IMR-90 (cell line): ENCODE measurements around the gene TK1. TPM values are rescaled to one million over a fixed set of nuclear protein-coding genes. Genes with fewer than 3 reads are reported as not detected.

Experiments used
- ATAC-seq: fragments of 200-7000 bp; cut with Tn5 transposase; 2 replicates; pipeline ENCODE4 v1.9.1; 2020; ENCODE audit warnings: low read depth, mild to moderate bottlenecking, moderate library complexity
- BruUV-seq: library from RNA; stranded (reverse); fragments of 400-500 nt; replicated peaks from 2 replicates; lab custom pipeline; 2021; lab: Mats Ljungman, UMichigan
- CTCF ChIA-PET: fragments of 300-600 bp; formaldehyde crosslinking; extraction: SDS; loops from one replicate; lab custom pipeline; 2021; ENCODE audit warnings: antibody characterized with exemption; lab: Yijun Ruan, JAX
- POLR2A ChIA-PET: fragments of 300-600 bp; sonication (Branson Sonifier 250); formaldehyde crosslinking; loops from one replicate; lab custom pipeline; 2022; ENCODE audit warnings: antibody characterized with exemption; ENCODE audit not compliant: unreplicated experiment; lab: Charles Lee
- DNase-seq: peaks from one replicate; pipeline ENCODE4 v3.0.0; 2013
- H2AFZ ChIP-seq: replicated peaks from 2 replicates; pipeline ENCODE3; 2013; ENCODE audit warnings: low read length, mild to moderate bottlenecking; ENCODE audit not compliant: poor library complexity
- H2AK5ac ChIP-seq: 2 replicates; pipeline ENCODE4 v1.6.1; 2013; ENCODE audit warnings: low read depth, low read length, inconsistent platforms
- H2AK9ac ChIP-seq: replicated peaks from 2 replicates; pipeline ENCODE3; 2013; ENCODE audit warnings: mild to moderate bottlenecking, low read depth, low read length, moderate library complexity; ENCODE audit not compliant: poor library complexity
- H2BK120ac ChIP-seq: 2 replicates; pipeline ENCODE4 v1.6.1; 2013; ENCODE audit warnings: low read depth, low read length, inconsistent platforms
- H2BK15ac ChIP-seq: 3 replicates; pipeline ENCODE4 v1.6.1; 2013; ENCODE audit warnings: low read depth, low read length, inconsistent platforms
- H2BK20ac ChIP-seq: 2 replicates; pipeline ENCODE4 v1.6.1; 2013; ENCODE audit warnings: low read depth, mild to moderate bottlenecking, inconsistent platforms, low read length, moderate library complexity
- H2BK5ac ChIP-seq: 2 replicates; pipeline ENCODE4 v1.6.1; 2013; ENCODE audit warnings: mild to moderate bottlenecking, low read depth, low read length, inconsistent platforms; ENCODE audit not compliant: poor library complexity, severe bottlenecking
- H3K14ac ChIP-seq: replicated peaks from 2 replicates; pipeline ENCODE4 v1.6.1; 2013; ENCODE audit warnings: low read depth, low read length, inconsistent platforms
- H3K18ac ChIP-seq: 2 replicates; pipeline ENCODE4 v1.6.1; 2013; ENCODE audit warnings: low read depth, low read length, control low read depth
- H3K23ac ChIP-seq: 2 replicates; pipeline ENCODE4 v1.6.1; 2013; ENCODE audit warnings: low read depth, low read length, inconsistent platforms
- H3K27ac ChIP-seq: 2 replicates; pipeline ENCODE4 v1.5.1; 2013; ENCODE audit warnings: mild to moderate bottlenecking, control low read depth, low read length; ENCODE audit not compliant: insufficient read depth
- H3K27me3 ChIP-seq: 2 replicates; pipeline ENCODE4 v1.6.1; 2013; ENCODE audit warnings: low read length; ENCODE audit not compliant: control insufficient read depth, insufficient read depth
- H3K36me3 ChIP-seq: 2 replicates; pipeline ENCODE4 v1.6.1; 2013; ENCODE audit warnings: low read length, mixed read lengths; ENCODE audit not compliant: control insufficient read depth, insufficient read depth
- H3K4ac ChIP-seq: 2 replicates; pipeline ENCODE4 v1.6.1; 2013; ENCODE audit warnings: low read depth, low read length, inconsistent platforms
- H3K4me1 ChIP-seq: 2 replicates; pipeline ENCODE4 v1.6.1; 2013; ENCODE audit warnings: low read length, mixed read lengths; ENCODE audit not compliant: control insufficient read depth, insufficient read depth
- H3K4me2 ChIP-seq: 2 replicates; pipeline ENCODE4 v1.6.1; 2013; ENCODE audit warnings: low read depth, mild to moderate bottlenecking, control low read depth, low read length, moderate library complexity
- H3K4me3 ChIP-seq: 2 replicates; pipeline ENCODE4 v1.5.1; 2013; ENCODE audit warnings: low read depth, mild to moderate bottlenecking, control low read depth, low read length, moderate library complexity; ENCODE audit not compliant: insufficient read depth
- H3K56ac ChIP-seq: 2 replicates; pipeline ENCODE4 v1.6.1; 2013; ENCODE audit warnings: low read length, inconsistent platforms; ENCODE audit not compliant: insufficient read depth; ENCODE audit errors: extremely low read depth
- H3K79me1 ChIP-seq, 2 experiments: 2 replicates each; pipeline ENCODE4 v1.6.1; 2013; ENCODE audit warnings: low read length in 2 of 2, inconsistent platforms in 1 of 2, low read depth in 1 of 2
- H3K9ac ChIP-seq: 2 replicates; pipeline ENCODE4 v1.6.1; 2013; ENCODE audit warnings: low read depth, low read length, control low read depth
- H3K9me1 ChIP-seq: 2 replicates; pipeline ENCODE4 v1.6.1; 2013; ENCODE audit warnings: low read length, inconsistent platforms; ENCODE audit not compliant: insufficient read depth
- H3K9me3 ChIP-seq: 2 replicates; pipeline ENCODE4 v1.6.1; 2013; ENCODE audit warnings: low read length; ENCODE audit not compliant: control insufficient read depth, insufficient read depth
- H4K20me1 ChIP-seq: 2 replicates; pipeline ENCODE4 v1.6.1; 2013; ENCODE audit warnings: low read length, inconsistent platforms; ENCODE audit not compliant: insufficient read depth
- H4K5ac ChIP-seq: 2 replicates; pipeline ENCODE4 v1.6.1; 2013; ENCODE audit warnings: mild to moderate bottlenecking, low read depth, low read length, control low read depth
- H4K8ac ChIP-seq, 2 experiments: 2 replicates each; pipeline ENCODE4 v1.6.1; 2013; ENCODE audit warnings: low read depth in 2 of 2, low read length in 2 of 2, control low read depth in 1 of 2, inconsistent platforms in 1 of 2
- H4K91ac ChIP-seq: 2 replicates; pipeline ENCODE4 v1.6.1; 2013; ENCODE audit warnings: low read depth, low read length, inconsistent platforms; ENCODE audit not compliant: insufficient read depth
- CTCF ChIP-seq: conservative IDR thresholded peaks from 2 replicates; pipeline ENCODE4 v1.5.1; 2012; ENCODE audit warnings: mild to moderate bottlenecking, low read depth, low read length, improper control_type of control experiment
- RAD21 ChIP-seq: IDR thresholded peaks from 2 replicates; pipeline ENCODE4 v1.6.1; 2012; ENCODE audit warnings: low read length, improper control_type of control experiment
- whole genome bisulfite sequencing, 2 experiments: methylation state at CpG; one replicate each; pipeline versions ENCODE4 v1.1.5 to v1.1.7; 2013; ENCODE audit warnings: missing lambda C conversion rate in 2 of 2; ENCODE audit not compliant: insufficient read length in 1 of 2; ENCODE audit errors: extremely low coverage in 2 of 2; 5-methylcytosine and 5-hydroxymethylcytosine counted together
- dilution Hi-C: fragments of 300-500 bp; cut with HindIII; formaldehyde crosslinking; loops from one replicate; pipeline ENCODE4 v1.14.3; 2018; ENCODE audit warnings: low sequenced_read_pairs; ENCODE audit not compliant: unreplicated experiment
- in situ Hi-C: fragments of 300-500 bp; cut with MboI; formaldehyde crosslinking; loops from 3 replicates; pipeline ENCODE4 v1.14.3; 2019; ENCODE audit warnings: low sequenced_read_pairs, inconsistent platforms, mixed read lengths
- intact Hi-C: fragments of 100-400 bp; cut with micrococcal nuclease; formaldehyde crosslinking; loops from 2 replicates; pipeline ENCODE4 v1.10.0; 2022
- polyA plus RNA-seq, 3 experiments: library from polyadenylated mRNA; depleted of rRNA; stranded (reverse); fragments of >200 nt; gene quantifications; 2 replicates each; pipeline ENCODE4 v1.2.3, GENCODE V29; 2012; ENCODE audit warnings: low replicate concordance in 1 of 3
- total RNA-seq: library from RNA; depleted of rRNA; stranded (reverse); fragments of >200 nt; gene quantifications from 2 replicates; pipeline ENCODE4 v1.2.3, GENCODE V29; 2012

Gene TK1
- total and polyA plus RNA-seq, 2 of the 4 experiments (the other 2 are of a cell fraction) = 150 to 219 TPM

GRCh38 chr17:78143214-78144146, 43.4 kb downstream of the TK1 start:
- no TSS peak for BruUV-seq
- H3K79me1 ChIP-seq = no peaks in the 10 kb centered on the region
- no peak overlapping the region for H3K9ac ChIP-seq
- no peak overlapping the region for H2BK20ac ChIP-seq
- no peak overlapping the region for H2AK9ac ChIP-seq
- no peak overlapping the region for H3K56ac ChIP-seq
- CTCF ChIA-PET = interaction anchor here (1.1 kb wide), 1 partner anchor 33 kb away, joined by 5 read pairs; no protein-coding TSS in a partner anchor
- 83% methylated on average over 11 of the region's 21 CpGs; no CpG with 5 or more reads in 1 of the 2 experiments for WGBS, 2 experiments
- peaks cover 3% of the 10 kb centered on the region; the same call in 1 of the 2 replicates for H3K4me1 ChIP-seq
- no peak overlapping the region for H3K18ac ChIP-seq
- no peak overlapping the region for H3K4ac ChIP-seq
- H3K9me3 ChIP-seq = no peaks in the 10 kb centered on the region
- no peaks in the 10 kb centered on the region; the same call in 1 of the 2 replicates for H3K27me3 ChIP-seq
- H3K4me3 ChIP-seq = no peak overlapping the region
- no peak overlapping the region for H3K23ac ChIP-seq
- DNase-seq (no peak), ATAC-seq (no peak)
- no peak overlapping the region for H3K14ac ChIP-seq
- no peak overlapping the region for H2AK5ac ChIP-seq
- no peak overlapping the region for H2AFZ ChIP-seq
- no peak overlapping the region for H4K91ac ChIP-seq
- no peak for TF ChIP-seq CTCF
- no peak for TF ChIP-seq RAD21
- no peak overlapping the region for H3K4me2 ChIP-seq
- H2BK15ac ChIP-seq = no peak overlapping the region
- no peak overlapping the region for H2BK120ac ChIP-seq
- H4K8ac ChIP-seq = no peak overlapping the region
- dilution Hi-C loops = no loop called here
- no peaks in the 10 kb centered on the region for H3K9me1 ChIP-seq
- no peak overlapping the region for H3K27ac ChIP-seq
- POLR2A ChIA-PET = interaction anchor here (0.9 kb wide), 1 partner anchor 120 kb away, joined by 3 read pairs; no protein-coding TSS in a partner anchor
- H4K5ac ChIP-seq = no peak overlapping the region
- in situ Hi-C loops = no loop called here
- no peak overlapping the region for H2BK5ac ChIP-seq
- intact Hi-C loops = no loop called here
- no peaks in the 10 kb centered on the region for H3K36me3 ChIP-seq
- H4K20me1 ChIP-seq = no peaks in the 10 kb centered on the region
